Stimulated activated CD4-positive, alpha-beta T cell treated with anti-CD3 and anti-CD28 coated beads, Interleukin-2, amount 100 ng/mL, for 24 hours (primary cell): ENCODE results near the gene ZSCAN5A.
"Not testable (repeated sequence)": the region's sequence is repeated elsewhere in the genome, so short reads cannot be mapped to it uniquely, and the experiment has no call there.

Experiments used
- DNase-seq, 2 donors: peaks; one replicate each; pipeline ENCODE4 v3.0.0-alpha.2; 2020

ZSCAN5A gene

GRCh38 chr19:56201973-56202372 is 112.7 kb downstream of the ZSCAN5A start, which contains the start of gene ZSCAN5C:
Gene ZSCAN5C (plus strand): TSS chr19:56202273. CDS start chr19:56205914, 3,641 bp downstream.
- no peak for DNase-seq

GRCh38 chr19:56199687-56200086 is 115.0 kb downstream of the ZSCAN5A start:
- no peak for DNase-seq

DNA sequence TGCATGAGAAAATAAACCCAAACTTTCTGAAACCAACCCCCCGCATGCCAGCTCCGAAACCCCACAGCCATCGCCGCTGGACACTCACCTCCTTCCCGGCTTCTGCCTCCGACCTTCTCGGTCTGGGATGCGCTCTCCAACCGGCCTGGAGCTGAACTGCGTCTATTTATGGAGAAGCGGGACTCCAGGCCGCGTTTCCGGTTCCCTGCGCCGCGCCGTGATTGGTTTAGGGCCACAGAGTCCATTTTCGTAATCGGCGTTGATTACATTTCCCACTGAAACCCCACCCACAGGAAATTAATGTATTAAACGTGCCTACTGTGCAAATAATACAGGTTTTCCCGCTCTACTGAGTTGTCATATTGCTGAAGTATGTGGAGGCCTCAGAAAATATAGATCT is 117.0 kb downstream of the ZSCAN5A start, which contains the start of gene ZSCAN5B:
ZSCAN5B (minus strand) TSS at position 138 of the 400 bp plus-strand sequence. CDS start 4,731 bp downstream, outside the sequence.
- not testable (repeated sequence) for DNase-seq

- no peak for DNase-seq
Measured at GRCh38 chr19:56193981-56194640, 120.5 kb downstream of the ZSCAN5A start.

- no peak for DNase-seq
Measured at GRCh38 chr19:56191711-56192110, 122.9 kb downstream of the ZSCAN5A start.

- DNase-seq, result no peak
Measured at GRCh38 chr19:56191115-56191514, 123.5 kb downstream of the ZSCAN5A start.

- DNase-seq, result no peak
Measured at GRCh38 chr19:56189785-56190184, 124.9 kb downstream of the ZSCAN5A start.

- DNase-seq, result no peak
Measured at GRCh38 chr19:56177564-56178243, 136.9 kb downstream of the ZSCAN5A start.

DNA sequence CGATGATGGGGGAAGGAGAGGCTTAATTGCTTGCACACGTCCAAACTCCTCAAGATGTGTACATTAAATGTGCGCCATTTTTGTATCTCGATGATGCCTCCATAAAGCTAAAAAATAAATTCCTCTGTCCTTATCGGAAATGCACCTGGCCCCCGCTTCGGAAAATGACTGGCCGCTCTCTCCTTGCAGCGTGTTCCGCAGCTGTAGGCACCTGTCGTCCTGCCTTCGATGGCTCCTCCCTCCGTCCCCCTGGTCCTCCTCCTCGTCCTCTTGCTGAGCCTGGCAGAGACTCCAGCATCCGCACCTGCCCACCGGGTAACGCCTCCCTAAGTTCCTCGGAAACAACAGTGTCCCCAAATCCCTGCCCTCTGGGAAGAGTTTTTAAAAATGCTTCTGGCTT is 137.8 kb downstream of the ZSCAN5A start:
- DNase-seq, result no peak

- DNase-seq, result not testable (repeated sequence)
Measured at GRCh38 chr19:56176310-56176709, 138.3 kb downstream of the ZSCAN5A start.

DNA sequence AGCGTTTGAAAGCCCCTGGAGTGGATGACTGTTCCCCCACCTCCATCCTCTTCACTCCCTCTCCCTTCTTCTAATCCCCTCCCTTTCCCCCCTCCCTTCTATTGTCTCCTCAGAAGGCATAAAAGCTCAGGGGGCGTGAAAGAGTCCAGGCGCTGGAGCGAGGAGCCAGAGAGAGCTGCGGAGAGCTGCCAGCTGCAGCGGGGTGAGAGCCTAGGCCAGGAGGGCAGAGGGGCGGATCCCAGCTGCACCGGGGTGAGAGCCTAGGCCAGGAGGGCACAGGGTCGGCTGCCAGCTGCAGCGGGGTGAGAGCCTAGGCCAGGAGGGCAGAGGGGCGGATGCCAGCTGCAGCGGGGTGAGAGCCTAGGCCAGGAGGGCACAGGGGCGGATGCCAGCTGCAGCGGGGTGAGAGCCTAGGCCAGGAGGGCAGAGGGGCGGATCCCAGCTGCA is 138.8 kb downstream of the ZSCAN5A start, which contains the start of gene GALP:
GALP (plus strand) TSS at position 148 of the 447 bp plus-strand sequence. CDS start 1,101 bp downstream, outside the sequence.
- DNase-seq, result not testable (repeated sequence)

DNA sequence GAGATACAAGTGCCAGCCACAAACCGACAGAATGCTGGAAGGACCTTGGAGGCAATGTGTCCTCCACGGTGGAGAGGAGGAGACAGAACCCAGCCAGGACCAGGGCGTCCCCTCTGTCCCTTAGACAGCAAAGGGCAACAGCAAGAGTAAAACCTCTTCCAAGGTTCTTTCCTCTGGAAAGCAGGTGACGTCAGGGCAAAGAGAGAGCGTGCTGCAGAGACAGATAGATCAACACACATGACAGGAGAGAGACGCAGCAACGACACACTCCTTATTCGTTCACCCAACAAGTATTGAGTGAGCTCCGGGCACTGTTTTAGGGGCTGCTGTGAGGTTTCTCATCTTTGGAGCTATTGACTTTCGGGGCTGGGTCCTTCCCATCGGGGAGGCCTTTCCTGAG is 140.1 kb downstream of the ZSCAN5A start:
- no peak for DNase-seq

DNA sequence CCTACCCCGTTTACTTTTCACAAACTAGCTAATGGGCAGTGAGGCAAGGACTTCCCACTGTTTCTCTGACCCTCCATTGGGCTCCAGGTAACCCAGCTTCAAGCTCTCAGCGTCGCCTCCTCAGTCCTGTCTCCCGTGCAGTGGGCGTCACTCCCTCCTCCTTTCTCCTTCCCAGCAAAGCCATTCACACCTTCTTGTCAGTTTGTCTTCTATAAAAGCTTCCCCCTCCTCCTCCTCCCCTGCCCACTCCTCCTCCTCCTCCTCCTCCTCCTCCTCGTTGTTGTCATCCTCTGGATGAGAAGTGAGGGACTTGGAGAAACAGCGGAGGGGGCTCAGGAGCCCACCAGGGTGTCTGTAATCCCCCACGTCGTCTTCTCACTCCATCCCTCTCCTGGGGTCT is 140.6 kb downstream of the ZSCAN5A start:
- DNase-seq, result no peak
